Posterior cingulate gyrus (tissue), 11 donors: ENCODE data around the gene DCAF5.

Experiments used
- DNase-seq, 10 donors: peaks; one replicate each; pipeline versions ENCODE4 v3.0.0 to v3.0.0-alpha.2; 2020 to 2021; ENCODE audit warnings: mixed read lengths in 3 of 10
- intact Hi-C: fragments of 100-400 bp; cut with DNase I; formaldehyde crosslinking; loops from one replicate; pipeline ENCODE4 v1.15.1; 2023

Gene DCAF5

DNA sequence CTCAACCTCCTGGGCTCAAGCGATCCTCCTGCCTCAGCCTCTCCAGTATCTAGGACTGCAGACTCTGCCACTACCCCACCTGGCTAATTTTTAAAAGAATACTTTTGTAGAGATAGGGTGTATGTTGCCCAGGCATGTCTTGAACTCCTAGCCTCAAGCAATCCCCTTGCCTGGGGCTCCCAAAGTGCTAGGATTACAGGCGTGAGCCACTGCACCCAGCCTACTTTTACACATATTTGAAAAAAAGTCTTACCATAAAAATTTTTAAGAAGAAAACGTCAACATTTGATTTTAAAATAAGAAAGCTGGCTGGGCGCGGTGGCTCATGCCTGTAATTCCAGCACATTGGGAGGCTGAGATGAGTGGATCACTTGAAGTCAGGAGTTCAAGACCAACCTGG is 46.5 kb downstream of the DCAF5 start:
- DNase-seq, result no peak
- intact Hi-C loops, result loop anchor here (5.0 kb wide), 1 partner anchor 244 kb away; no protein-coding TSS in a partner anchor

GRCh38 chr14:69105326-69105725 is 47.6 kb downstream of the DCAF5 start:
- intact Hi-C loops, result loop anchor here (5.0 kb wide), 1 partner anchor 243 kb away; no protein-coding TSS in a partner anchor
- no peak for DNase-seq

GRCh38 chr14:69101331-69101826 is 51.5 kb downstream of the DCAF5 start:
- intact Hi-C loops, result no loop called here
- DNase-seq, result no peak

GRCh38 chr14:69097974-69098373 is 54.9 kb downstream of the DCAF5 start:
- intact Hi-C loops, result no loop called here
- no peak for DNase-seq

- DNase-seq, result no peak
- intact Hi-C loops, result no loop called here
These were observed 56.0 kb downstream of the DCAF5 start for GRCh38 chr14:69096781-69097475.

DNA sequence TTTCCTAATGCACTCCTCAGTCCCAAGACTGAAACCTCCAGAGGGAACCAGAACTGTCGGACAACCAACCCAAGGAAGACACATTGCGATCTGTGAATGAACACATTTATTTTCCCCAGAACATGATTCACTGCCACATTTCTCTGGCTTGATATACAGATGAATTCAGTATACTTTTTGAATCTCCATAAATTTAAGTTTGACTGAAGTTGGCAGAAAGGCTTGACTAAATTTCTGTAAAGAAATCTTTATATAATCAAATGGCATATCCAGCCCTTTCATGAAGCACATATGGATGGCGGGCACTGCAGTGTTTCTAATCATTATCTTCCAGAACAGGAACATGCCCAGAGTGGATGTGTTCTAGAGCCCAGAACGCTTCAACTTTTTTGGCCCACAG is 56.7 kb downstream of the DCAF5 start:
- DNase-seq, result no peak
- intact Hi-C loops, result no loop called here

DNA sequence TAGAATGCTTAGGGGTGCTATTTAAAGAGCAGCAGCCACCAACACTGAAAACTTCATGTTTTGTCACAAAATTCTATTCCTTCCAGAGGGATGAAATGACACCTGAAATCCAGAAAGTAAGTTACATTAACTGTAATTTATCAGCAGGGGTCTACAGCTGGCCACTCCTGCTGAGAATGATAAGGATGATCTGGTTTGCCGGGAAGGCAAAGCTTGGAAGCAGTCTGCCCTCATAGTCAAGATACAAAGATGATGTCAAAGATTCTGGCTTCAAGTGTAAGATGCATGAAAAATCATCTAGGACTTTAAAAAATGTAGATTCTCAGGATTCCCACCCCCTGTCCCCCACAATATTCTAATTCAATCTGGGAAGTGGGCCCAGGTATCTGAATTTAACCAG is 58.4 kb downstream of the DCAF5 start:
- no peak for DNase-seq
- intact Hi-C loops, result no loop called here

- intact Hi-C loops, result no loop called here
- DNase-seq, result peak in 6 of 10 donors; percentile 18 to 85 (median 53)
These were observed 59.1 kb downstream of the DCAF5 start for GRCh38 chr14:69093631-69094421.

- no peak for DNase-seq
- intact Hi-C loops, result no loop called here
These were observed 60.0 kb downstream of the DCAF5 start for GRCh38 chr14:69092840-69093422.

GRCh38 chr14:69091695-69092094 is 61.2 kb downstream of the DCAF5 start:
- DNase-seq, result no peak
- intact Hi-C loops, result no loop called here

DNA sequence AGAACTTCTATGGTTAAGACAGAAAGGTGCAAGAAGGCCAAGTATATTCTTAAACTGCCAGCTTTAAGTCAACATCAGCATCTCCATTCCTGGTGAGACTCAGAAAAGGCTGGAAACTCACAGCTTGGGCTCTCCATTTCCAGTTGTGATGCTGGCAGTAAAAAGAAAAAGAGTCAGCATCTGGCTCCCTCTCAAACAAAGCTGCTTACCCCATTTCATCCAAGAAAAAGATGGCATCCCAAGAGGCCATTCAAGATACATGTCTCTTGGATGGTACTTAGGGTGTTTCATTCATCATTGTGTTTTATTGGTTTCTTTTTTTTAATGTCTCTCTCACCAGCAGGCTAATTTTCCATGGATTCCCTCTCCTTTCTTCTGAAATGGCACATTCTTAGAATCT is 61.9 kb downstream of the DCAF5 start:
- intact Hi-C loops, result no loop called here
- DNase-seq, result no peak

DNA sequence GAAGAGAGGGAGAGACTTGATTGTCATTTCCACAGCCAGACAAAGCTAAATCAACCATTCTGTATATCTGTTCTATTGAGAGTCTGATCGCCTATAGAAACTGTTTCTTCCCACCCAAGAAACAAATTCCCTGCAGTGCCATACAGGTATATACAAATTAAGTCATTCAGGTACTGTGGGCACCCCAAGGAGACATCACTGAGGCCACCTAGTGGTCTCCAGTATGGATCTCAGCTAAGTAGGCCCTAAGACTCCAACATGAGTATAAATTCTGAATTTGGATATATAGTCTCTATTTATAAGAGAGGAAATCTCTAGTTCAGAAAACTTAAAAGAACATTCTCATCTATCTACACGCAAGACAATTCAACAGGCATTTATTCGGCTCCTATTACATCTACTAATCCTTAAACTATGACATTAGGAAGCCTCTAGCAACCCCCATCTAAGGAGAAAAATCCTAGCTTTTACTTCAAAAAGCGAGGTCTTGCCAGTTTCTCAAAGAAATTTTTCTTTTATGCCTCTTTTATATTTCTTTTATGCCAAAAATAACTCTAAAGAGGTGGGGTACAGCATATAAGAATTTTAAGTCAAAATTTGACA is 62.6 kb downstream of the DCAF5 start:
- intact Hi-C loops, result no loop called here
- no peak for DNase-seq

- DNase-seq, result no peak
- intact Hi-C loops, result no loop called here
These were observed 63.9 kb downstream of the DCAF5 start for GRCh38 chr14:69089046-69089445.

DNA sequence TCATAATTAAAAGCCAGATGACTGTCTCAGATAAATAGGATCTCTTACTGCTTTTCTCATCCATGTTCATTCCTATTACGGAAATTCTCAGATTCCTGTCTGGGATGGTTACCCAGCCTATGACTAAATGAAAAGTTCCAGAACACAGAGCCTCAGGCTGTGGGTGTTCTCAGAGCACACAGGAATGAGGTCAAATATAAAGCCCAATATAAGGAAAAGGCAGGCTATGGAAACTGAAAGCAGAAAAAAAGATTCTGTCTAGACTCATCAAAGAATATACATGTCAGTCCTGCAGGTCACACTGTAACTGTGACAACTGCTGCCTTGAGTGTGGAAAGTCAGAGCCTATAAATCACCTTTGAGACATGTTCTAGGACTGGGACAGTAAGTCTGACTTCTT is 64.3 kb downstream of the DCAF5 start:
- intact Hi-C loops, result no loop called here
- no peak for DNase-seq

- no peak for DNase-seq
These were observed 65.9 kb downstream of the DCAF5 start for GRCh38 chr14:69087061-69087461.

DNA sequence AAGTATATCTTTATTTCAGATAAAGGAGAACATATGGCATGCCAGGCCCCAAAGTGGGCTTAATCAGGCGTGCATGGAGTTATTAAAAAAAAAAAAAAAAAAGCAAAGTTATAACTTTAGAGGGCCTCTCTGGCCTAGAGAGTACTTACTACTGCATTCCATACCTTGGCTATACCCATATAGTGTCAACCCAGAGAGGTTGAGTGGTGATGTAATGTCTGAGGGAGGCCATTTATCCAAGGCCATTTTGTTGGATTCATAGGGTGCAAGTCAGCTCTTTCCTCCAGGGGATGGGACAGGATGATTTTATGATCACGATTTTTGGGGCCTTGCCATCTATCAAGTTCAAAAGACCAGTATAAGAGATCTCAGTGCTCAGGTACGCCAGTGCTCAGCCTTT is 66.4 kb downstream of the DCAF5 start:
- intact Hi-C loops, result no loop called here
- DNase-seq, result no peak

More at GRCh38 chr14:69087061-69087461, 65.9 kb downstream of the DCAF5 start:
- intact Hi-C loops, result no loop called here

DNA sequence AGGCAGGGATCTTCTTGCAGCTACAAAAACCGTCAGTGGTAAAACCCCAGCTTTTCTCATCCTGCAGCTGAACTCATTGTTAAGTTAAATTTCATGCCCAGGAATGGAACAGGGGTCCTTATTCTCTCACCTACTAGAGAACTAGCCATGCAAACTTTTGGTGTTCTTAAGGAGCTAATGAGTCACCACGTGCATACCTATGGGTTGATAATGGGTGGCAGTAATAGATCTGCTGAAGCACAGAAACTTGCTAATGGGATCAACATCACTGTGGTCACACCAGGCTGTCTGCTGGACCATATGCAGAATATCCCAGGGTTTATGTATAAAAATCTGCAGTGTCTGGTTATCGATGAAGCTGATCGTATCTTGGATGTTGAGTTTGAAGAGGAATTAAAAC is 68.9 kb downstream of the DCAF5 start:
- intact Hi-C loops, result no loop called here
- no peak for DNase-seq

DNA sequence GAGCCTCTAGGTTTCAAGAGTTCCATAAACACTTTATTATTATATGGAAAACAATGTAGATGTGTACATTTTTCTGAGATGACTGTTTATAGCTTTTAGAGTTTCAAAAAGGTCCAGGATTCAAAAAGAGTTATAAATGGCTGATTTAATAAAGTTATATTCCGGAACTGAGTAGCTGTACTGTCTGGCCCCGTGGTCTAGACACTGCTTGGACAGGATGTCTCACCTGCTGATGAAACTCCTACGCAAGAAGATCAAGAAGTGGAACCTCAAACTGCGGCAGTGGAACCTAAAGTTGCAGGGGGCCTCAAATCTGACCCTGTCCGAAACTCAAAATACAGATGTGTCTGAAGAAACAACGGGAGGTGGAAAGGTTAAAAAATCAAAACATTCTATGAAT is 69.7 kb downstream of the DCAF5 start:
- intact Hi-C loops, result no loop called here

DNA sequence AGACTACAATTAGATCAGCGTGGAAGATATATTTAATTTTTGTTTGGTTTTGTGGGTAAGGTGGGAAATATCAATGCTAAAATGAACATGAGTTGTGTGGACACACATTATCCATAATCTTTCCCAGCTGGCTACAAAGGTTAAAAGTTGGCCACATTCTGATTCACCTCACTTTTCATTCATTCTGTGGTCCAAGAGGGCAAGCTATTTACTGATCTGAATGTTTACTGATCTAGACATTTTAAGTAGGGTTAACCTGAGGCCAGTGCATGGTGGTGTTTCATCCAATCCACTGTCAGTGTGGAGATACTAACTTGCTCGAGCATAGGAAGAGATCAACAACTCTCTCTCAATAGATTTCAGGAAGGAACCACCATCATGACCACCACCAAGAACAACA is 71.6 kb downstream of the DCAF5 start:
- intact Hi-C loops, result no loop called here
- no peak for DNase-seq

More for the DNA sequence above, 69.7 kb downstream of the DCAF5 start:
- DNase-seq, result no peak

GRCh38 chr14:69079747-69080146 is 73.2 kb downstream of the DCAF5 start:
- DNase-seq, result no peak
- intact Hi-C loops, result no loop called here

DNA sequence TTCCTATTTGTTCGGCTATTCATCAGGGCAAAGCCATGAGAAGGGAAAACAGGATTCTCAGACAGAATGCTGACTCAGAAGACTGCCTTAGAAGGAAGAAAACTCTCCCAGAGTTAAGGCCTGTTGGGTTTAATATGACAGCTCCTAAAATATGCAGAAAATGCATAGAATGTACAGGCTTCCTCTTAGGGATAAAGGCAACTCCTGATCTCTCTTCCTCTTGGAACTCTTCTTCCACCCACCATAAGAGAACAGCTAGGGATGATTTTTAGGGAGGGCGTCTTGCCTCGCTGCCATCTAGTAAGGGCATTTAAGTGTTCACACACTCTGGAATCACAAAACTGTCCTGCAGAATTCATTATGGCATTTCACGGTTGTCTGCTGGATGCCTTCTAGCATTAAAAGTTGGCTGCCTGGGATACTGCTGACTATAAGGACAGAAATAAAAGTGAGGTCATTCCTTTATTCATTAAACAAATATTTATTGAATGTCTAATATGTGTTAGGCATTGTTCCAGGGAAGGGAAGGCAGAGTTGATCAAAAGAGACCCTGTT is 73.7 kb downstream of the DCAF5 start:
- intact Hi-C loops, result no loop called here
- no peak for DNase-seq
